ENCODE measurements around the gene PPIL1. TPM values are rescaled to one million over a fixed set of nuclear protein-coding genes. Genes with fewer than 3 reads are reported as not detected.

PPIL1 gene
- polyA plus RNA-seq, 1 experiment, result 23.4 TPM

DNA sequence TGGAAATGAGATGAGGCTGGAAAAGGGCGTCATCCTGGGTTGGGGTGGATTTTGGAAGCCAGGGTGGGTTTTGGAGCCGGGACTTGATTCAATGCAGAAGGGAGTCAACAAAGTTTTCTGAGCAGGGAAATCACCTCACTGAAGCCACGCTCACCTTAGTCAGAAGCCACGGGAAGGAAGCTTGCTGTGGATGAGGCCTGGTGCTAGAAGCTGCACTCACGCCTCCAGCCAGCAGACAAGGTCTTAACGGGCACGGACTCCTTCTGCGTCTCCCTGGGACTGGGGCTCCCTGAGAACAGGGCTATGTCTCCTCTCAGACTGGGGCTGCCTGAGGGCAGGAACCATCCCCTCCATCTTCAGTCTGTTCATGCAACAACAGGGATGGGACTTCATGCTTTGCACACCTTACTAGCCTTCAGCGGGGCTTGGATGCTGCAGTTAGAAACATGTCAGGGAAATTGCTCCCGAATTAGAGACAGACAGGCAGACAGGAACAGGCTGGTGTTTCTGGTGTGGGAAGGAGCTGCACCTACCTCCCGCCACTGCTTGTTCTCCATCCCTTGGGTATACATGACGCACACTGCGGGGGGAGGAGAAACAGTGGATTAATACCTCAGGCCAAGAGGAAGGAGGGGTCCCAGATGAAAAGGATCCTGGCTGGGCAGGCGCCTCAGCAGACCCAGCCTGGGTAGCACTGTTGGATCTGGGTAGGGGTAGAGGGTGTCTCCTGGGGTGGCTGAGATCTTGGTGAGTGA is 52.8 kb downstream of the PPIL1 start:
- POLR2A ChIA-PET, result no interaction called here
- H3K4me3 ChIP-seq (ENCODE audit: low read depth, low read length), result no peak overlapping the region

DNA sequence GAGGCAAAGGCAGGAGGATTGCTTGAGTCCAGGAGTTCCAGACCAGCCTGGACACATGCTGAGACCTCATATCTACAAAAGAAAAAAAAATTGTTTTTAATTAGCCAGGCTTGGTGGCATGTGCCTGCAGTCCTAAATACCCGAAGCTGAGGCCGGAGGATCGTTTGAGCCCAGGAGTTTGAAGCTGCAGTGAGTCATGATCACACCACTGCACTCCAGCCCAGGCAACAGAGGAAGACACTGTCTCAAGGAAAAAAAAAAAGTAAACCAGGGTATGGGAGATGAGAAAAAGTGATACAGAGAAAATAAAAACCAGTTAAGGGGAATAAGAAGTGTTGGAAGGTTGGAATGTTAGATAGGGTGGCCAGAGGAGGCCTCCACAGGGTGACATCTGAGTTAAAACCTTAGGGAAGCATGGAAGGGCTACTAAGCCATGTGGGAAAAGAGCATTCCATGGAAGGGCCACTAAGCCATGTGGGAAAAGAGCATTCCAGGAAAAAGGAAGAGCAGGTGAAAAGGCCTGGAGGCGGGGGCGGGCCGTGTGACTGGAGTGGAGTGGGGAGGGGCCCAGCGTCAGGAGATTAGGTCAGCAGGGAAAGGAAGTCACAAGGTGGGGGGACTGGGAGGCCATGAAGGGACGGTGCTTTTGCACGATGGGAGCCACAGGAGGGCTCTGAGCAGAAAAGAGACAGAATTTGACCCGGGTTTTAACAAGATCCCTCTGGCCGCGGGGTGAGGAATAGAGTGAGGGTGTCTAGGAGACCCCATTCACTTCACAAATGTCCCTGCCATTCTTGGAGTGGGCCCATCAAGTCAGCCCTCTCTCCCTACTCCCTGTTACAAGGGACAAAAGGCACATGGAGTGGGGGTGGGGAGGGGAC is 53.7 kb downstream of the PPIL1 start:
- CTCF ChIA-PET, result interaction anchor here (0.7 to 1.3 kb wide), 4 partner anchors 10 to 198 kb away, joined by 3 to 4 read pairs (median 4); no protein-coding TSS in a partner anchor
- Histone ChIP-seq H3K36me3 (ENCODE audit: control insufficient read depth, insufficient read depth, low read length) (no peaks in the 10 kb centered on the region), H3K4me3 (ENCODE audit: low read depth, low read length) (no peak overlapping the region), H3K27me3 (ENCODE audit: control insufficient read depth, insufficient read depth, low read length) (no peaks in the 10 kb centered on the region; the same call in 1 of the 2 replicates)
- TF ChIP-seq, protein P1, sequence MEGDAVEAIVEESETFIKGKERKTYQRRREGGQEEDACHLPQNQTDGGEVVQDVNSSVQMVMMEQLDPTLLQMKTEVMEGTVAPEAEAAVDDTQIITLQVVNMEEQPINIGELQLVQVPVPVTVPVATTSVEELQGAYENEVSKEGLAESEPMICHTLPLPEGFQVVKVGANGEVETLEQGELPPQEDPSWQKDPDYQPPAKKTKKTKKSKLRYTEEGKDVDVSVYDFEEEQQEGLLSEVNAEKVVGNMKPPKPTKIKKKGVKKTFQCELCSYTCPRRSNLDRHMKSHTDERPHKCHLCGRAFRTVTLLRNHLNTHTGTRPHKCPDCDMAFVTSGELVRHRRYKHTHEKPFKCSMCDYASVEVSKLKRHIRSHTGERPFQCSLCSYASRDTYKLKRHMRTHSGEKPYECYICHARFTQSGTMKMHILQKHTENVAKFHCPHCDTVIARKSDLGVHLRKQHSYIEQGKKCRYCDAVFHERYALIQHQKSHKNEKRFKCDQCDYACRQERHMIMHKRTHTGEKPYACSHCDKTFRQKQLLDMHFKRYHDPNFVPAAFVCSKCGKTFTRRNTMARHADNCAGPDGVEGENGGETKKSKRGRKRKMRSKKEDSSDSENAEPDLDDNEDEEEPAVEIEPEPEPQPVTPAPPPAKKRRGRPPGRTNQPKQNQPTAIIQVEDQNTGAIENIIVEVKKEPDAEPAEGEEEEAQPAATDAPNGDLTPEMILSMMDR (IDR thresholded peaks at IDR 0.05; ENCODE audit: insufficient read depth, low read depth, low read length), result no peak
- POLR2A ChIA-PET, result no interaction called here
- DNase-seq (ENCODE audit: low read depth), result peak; percentile 23

More for the DNA sequence above, 52.8 kb downstream of the PPIL1 start:
- CTCF ChIA-PET, result no interaction called here
- TF ChIP-seq, protein P1 (IDR thresholded peaks at IDR 0.05; ENCODE audit: insufficient read depth, low read depth, low read length), result no peak
- Histone ChIP-seq H3K36me3 (ENCODE audit: control insufficient read depth, insufficient read depth, low read length) (no peaks in the 10 kb centered on the region), H3K27me3 (ENCODE audit: control insufficient read depth, insufficient read depth, low read length) (no peaks in the 10 kb centered on the region; the same call in 1 of the 2 replicates)
- DNase-seq (ENCODE audit: low read depth), result no peak

DNA sequence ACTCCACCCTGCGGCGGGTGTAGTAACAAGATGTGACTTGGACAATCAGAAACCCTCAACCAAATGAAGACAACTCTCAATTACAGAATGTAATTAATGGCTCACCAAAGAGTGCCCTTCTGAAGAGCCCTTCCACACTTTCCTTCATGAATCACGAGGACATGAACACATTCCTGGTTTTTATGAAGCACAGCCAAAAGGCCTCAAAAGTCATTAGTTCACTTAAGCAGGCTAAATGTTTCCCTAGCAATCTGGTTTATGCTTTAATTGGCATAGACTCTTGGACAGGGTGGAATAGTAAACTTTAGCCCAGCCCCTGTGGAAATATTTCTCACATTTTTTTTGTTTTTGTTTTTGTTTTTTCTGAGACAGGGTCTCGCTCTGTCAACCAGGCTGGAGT is 55.8 kb downstream of the PPIL1 start:
- CTCF ChIA-PET, result no interaction called here
- no peak for DNase-seq (ENCODE audit: low read depth)

DNA sequence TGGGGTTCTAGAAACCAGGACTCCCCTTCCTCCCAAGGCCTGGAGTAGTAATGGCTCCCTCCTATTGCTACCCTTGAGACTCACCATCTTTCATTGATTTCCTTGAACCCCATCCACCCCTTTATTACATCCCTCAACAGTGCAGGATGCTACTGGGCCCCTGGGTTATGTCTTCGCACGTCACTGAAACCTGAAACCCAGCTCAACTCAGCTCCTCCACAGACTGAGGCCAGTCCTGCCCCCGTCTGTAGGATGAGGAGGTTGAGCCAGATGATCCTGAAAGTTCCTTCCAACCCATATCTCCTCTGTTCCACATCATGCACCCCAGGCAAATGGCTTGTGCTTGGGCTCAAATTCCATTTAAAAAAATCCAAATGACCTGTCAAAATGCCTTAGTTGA is 56.8 kb downstream of the PPIL1 start:
- no peaks in the 10 kb centered on the region; the same call in 1 of the 2 replicates for H3K27me3 ChIP-seq (ENCODE audit: control insufficient read depth, insufficient read depth, low read length)
- H3K4me3 ChIP-seq (ENCODE audit: low read depth, low read length), result no peak overlapping the region
- no peak for DNase-seq (ENCODE audit: low read depth)
- no peaks in the 10 kb centered on the region for H3K36me3 ChIP-seq (ENCODE audit: control insufficient read depth, insufficient read depth, low read length)
- POLR2A ChIA-PET, result no interaction called here
- CTCF ChIA-PET, result no interaction called here
- TF ChIP-seq, protein P1 (IDR thresholded peaks at IDR 0.05; ENCODE audit: insufficient read depth, low read depth, low read length), result no peak

More for the DNA sequence above, 55.8 kb downstream of the PPIL1 start:
- Histone ChIP-seq H3K27me3 (ENCODE audit: control insufficient read depth, insufficient read depth, low read length) (no peaks in the 10 kb centered on the region; the same call in 1 of the 2 replicates), H3K36me3 (ENCODE audit: control insufficient read depth, insufficient read depth, low read length) (no peaks in the 10 kb centered on the region), H3K4me3 (ENCODE audit: low read depth, low read length) (no peak overlapping the region)
- TF ChIP-seq, protein P1 (IDR thresholded peaks at IDR 0.05; ENCODE audit: insufficient read depth, low read depth, low read length), result no peak
- POLR2A ChIA-PET, result no interaction called here

Data from BJ (cell line).